Fibroblast of pulmonary artery (primary cell): Measurements from ENCODE around the gene DCTD.
A peak's percentile ranks its signal among the peaks of the same experiment; 100 is the strongest.

Source experiments
- DNase-seq: peaks from one replicate; pipeline ENCODE4 v3.0.0-alpha.2; 2010; ENCODE audit warnings: low read depth
- H3K4me3 ChIP-seq: replicated peaks from 2 replicates; pipeline ENCODE4 v1.5.1; 2011; ENCODE audit warnings: low read depth, mild to moderate bottlenecking, control low read depth, low read length, moderate library complexity
- CTCF ChIP-seq: IDR thresholded peaks from 2 replicates; pipeline ENCODE4 v1.5.1; 2011; ENCODE audit warnings: mild to moderate bottlenecking, control low read depth, low read length, inconsistent platforms; ENCODE audit errors: missing control alignments

Gene DCTD

GRCh38 chr4:182922501-182923284 is 5.5 kb upstream of the DCTD start:
- TF ChIP-seq CTCF: no peak
- DNase-seq: no peak
- H3K4me3 ChIP-seq: no peak overlapping the region

- DNase-seq: no peak
- no peak overlapping the region for H3K4me3 ChIP-seq
- TF ChIP-seq CTCF: no peak
These were observed 4.4 kb upstream of the DCTD start for GRCh38 chr4:182921608-182922007.

GRCh38 chr4:182920676-182921075 is 3.5 kb upstream of the DCTD start:
- no peak overlapping the region for H3K4me3 ChIP-seq
- TF ChIP-seq CTCF: no peak
- DNase-seq: no peak

- no peak overlapping the region for H3K4me3 ChIP-seq
- DNase-seq: no peak
- no peak for TF ChIP-seq CTCF
These were observed 1.7 kb upstream of the DCTD start for GRCh38 chr4:182918791-182919302.

GRCh38 chr4:182918044-182918607 is 940 bp upstream of the DCTD start:
- H3K4me3 ChIP-seq: peak overlapping the region; percentile 66
- no peak for TF ChIP-seq CTCF
- DNase-seq: no peak

GRCh38 chr4:182916483-182917181 is 554 bp downstream of the DCTD start:
- no peak for TF ChIP-seq CTCF
- DNase-seq: peak; percentile 77
- peak overlapping the region; percentile 68 for H3K4me3 ChIP-seq
